Melanocyte of skin (primary cell): ENCODE measurements around the gene TADA2B. TPM values are rescaled to one million over a fixed set of nuclear protein-coding genes. Genes with fewer than 3 reads are reported as not detected.

ENCODE experiments used
- total RNA-seq, 2 donors: library from RNA; depleted of rRNA; stranded (reverse); fragments of >200 nt; gene quantifications; 2 replicates each; pipeline ENCODE4 v1.2.3, GENCODE V29; 2012

TADA2B gene
- total RNA-seq, result 10 to 100 TPM; 13.7 to 15.8 TPM

GRCh38 chr4:7043284-7044136 is at the start of gene TADA2B:
Gene TADA2B, plus strand, starts transcription at chr4:7043372. Its CDS starts 208 bp downstream, at chr4:7043580.

DNA sequence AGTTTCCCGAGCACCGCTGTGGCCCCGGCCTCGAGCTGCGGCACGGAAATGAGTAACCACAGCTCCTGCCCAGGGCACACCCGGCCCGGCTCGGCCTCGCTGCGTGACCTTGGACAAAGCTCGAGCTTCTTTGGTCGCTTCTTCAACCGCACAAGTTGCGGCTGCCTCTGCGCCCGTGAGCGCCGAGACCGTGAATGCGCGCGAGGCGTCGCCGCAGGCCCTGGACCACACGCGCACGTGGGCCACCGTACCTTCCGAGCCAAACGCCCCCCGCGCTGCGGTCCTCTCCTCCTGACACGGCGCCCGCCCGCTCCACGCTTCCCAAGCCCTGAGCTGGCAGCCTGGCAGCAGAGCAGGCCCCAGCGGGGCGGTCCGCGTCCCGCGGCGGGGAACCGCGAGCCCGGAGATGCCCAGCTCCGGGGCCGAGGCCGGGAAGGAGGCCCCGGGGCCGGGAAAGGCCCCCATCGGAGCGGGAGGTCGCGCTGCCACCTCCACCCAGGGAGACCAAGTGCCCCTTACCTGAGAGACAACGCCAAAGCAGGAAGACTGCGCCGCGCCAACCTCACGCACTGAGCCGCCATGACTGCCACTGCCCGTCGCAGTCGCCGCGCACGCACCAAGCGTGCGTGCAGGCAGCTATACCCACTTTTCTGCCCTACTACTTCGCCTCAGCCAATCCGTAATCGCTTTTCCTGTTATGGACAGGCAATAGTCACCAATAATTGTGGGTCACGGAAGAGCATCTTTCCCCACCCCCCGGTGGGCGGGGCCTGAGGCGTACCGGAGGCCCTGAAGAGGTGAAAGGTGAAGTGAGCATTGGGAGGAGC is 24.5 kb downstream of the TADA2B start, which contains the start of gene GRPEL1:
TSS of gene GRPEL1 (minus strand) at position 613 of the 827 bp plus-strand sequence. CDS start at position 581, 32 bp downstream.

Other genes with a start within 250 kb of the TADA2B start
- 10 to 100 TPM; 56.1 to 73.3 TPM for gene TBC1D14, start 133.5 kb upstream of the TADA2B start, total RNA-seq
- 10 to 100 TPM; 18.6 to 56.3 TPM for gene GRPEL1, start 24.7 kb downstream of the TADA2B start, total RNA-seq
- under 1 TPM; 0.33 to 0.69 TPM for gene SORCS2, start 149.2 kb downstream of the TADA2B start, total RNA-seq